Heart left ventricle (tissue), 13 donors: ENCODE data around the gene TPBGL.

Source experiments
- POLR2A ChIP-seq, 2 donors: fragments of 450-650 bp; IDR thresholded peaks; one replicate each; pipeline ENCODE4 v1.6.1; 2017; ENCODE audit warnings: antibody characterized with exemption in 2 of 2, mild to moderate bottlenecking in 2 of 2, moderate library complexity in 2 of 2
- TF ChIP-seq, protein P1 (sequence below), 12 donors: fragments of 200-600 bp; sonication (generic) in 4 of 12; IDR thresholded peaks; one replicate each; pipeline versions ENCODE4 v1.5.0 to v1.8.0; 2018 to 2022; ENCODE audit warnings: antibody characterized with exemption in 12 of 12, mild to moderate bottlenecking in 5 of 12
- donor health status: ischemic (EF 13 %, LVEDD 7.1; RV severe dilation, severe dysfunction).
- donor health status: DM: no; HTN: yes; CAD: no.
- donor health status: DM: no; HTN: no; CAD: no.
- donor health status: ischemic (EF 25% LVEDD 6.9; RV normal size, moderate dysfunction).
- donor health status: ischemic (EF 25% LVEDD 5.7; RV mildly dilated, moderate dysfunction).
- donor health status: ischemic (EF 35%, LVEDD 5.7; RV mildly dilated, moderate dysfunction).
- donor health status: nonischemic (EF 11% LVEDD 7.7; RV severe dilation, severe dysfunction).
- donor health status: DM: yes; HTN: yes; CAD: no.
- donor health status: PGD.
- donor health status: ischemic (EF 29% LVEDD 5.4; RV normal size, mild dysfunction).
- donor health status: nonischemic (EF 23%, LVEDD 6.1; RV moderate dilation, normal function).

DNA sequence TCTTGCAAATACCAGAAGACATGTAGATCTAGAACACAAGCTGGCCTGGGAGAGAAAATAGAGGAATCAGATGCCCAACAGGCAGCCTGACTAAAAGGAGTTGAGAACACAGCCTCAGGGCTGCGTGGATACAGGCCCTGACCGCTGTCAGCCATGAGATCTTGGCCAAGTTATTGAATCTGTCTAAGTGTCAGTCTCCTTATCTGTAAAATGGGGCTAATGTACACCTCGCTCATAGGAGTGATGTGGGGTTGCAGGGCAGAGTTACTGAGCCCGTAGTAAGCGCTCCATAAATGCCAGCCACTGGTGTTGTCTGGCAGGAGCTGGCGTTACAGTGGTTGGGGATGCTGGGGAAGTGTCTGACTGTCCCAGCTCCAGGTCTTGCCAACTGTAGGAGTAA lies 38.4 kb upstream of the TPBGL start:
- TF ChIP-seq, protein P1, sequence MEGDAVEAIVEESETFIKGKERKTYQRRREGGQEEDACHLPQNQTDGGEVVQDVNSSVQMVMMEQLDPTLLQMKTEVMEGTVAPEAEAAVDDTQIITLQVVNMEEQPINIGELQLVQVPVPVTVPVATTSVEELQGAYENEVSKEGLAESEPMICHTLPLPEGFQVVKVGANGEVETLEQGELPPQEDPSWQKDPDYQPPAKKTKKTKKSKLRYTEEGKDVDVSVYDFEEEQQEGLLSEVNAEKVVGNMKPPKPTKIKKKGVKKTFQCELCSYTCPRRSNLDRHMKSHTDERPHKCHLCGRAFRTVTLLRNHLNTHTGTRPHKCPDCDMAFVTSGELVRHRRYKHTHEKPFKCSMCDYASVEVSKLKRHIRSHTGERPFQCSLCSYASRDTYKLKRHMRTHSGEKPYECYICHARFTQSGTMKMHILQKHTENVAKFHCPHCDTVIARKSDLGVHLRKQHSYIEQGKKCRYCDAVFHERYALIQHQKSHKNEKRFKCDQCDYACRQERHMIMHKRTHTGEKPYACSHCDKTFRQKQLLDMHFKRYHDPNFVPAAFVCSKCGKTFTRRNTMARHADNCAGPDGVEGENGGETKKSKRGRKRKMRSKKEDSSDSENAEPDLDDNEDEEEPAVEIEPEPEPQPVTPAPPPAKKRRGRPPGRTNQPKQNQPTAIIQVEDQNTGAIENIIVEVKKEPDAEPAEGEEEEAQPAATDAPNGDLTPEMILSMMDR (IDR thresholded peaks at IDR 0.05): no peak
- no peak for TF ChIP-seq POLR2A (IDR thresholded peaks at IDR 0.05)
